ENCODE data around the gene WFDC13. TPM values are rescaled to one million over a fixed set of nuclear protein-coding genes. Genes with fewer than 3 reads are reported as not detected.

Gene WFDC13
- polyA plus RNA-seq, 1 donor from 2014 or later: not detected

GRCh38 chr20:45672765-45673164 lies 29.1 kb upstream of the WFDC13 start:
- H3K27me3 ChIP-seq (ENCODE audit: insufficient read depth, low read depth, low read length): no peaks in the 10 kb centered on the region
- no peaks in the 10 kb centered on the region for H3K9me2 ChIP-seq (ENCODE audit: insufficient read depth, low read length)
- no peak overlapping the region for H3K9ac ChIP-seq (ENCODE audit: low read length)
- H3K9me3 ChIP-seq (ENCODE audit: low read length): no peaks in the 10 kb centered on the region
- no peak overlapping the region for H3K4me3 ChIP-seq (ENCODE audit: low read length)
- no peaks in the 10 kb centered on the region for H4K20me1 ChIP-seq (ENCODE audit: insufficient read depth)
- H3K27ac ChIP-seq (ENCODE audit: low read length): no peak overlapping the region
- H2AFZ ChIP-seq (ENCODE audit: low read depth, low read length): no peak overlapping the region
- H3K79me2 ChIP-seq (replicated peaks; ENCODE audit: insufficient read depth, low read length): no peaks in the 10 kb centered on the region
- H3F3A ChIP-seq (ENCODE audit: insufficient read depth, low read length, poor library complexity, severe bottlenecking): no peaks in the 10 kb centered on the region
- TF ChIP-seq TAF1 (IDR thresholded peaks at IDR 0.05; ENCODE audit: low read depth): no peak
- no peak for TF ChIP-seq SMC3 (conservative IDR thresholded peaks at IDR 0.05; ENCODE audit: poor library complexity)
- TF ChIP-seq EZH2 (IDR thresholded peaks at IDR 0.05; ENCODE audit: borderline replicate concordance, insufficient read depth, low read length, poor library complexity, severe bottlenecking): no peak
- no peaks in the 10 kb centered on the region for H3K36me3 ChIP-seq (ENCODE audit: insufficient read depth, low read length)
- no peak overlapping the region for H3K4me2 ChIP-seq (ENCODE audit: low read length)

- H3K79me2 ChIP-seq (replicated peaks; ENCODE audit: insufficient read depth, low read length): no peaks in the 10 kb centered on the region
Observed at GRCh38 chr20:45679650-45680049, 22.2 kb upstream of the WFDC13 start.

More at GRCh38 chr20:45679650-45680049, 22.2 kb upstream of the WFDC13 start:
- H4K20me1 ChIP-seq (ENCODE audit: insufficient read depth): no peaks in the 10 kb centered on the region
- no peaks in the 10 kb centered on the region for H3F3A ChIP-seq (ENCODE audit: insufficient read depth, low read length, poor library complexity, severe bottlenecking)
- TF ChIP-seq REST (IDR thresholded peaks at IDR 0.05; ENCODE audit: borderline replicate concordance): no peak
- TF ChIP-seq MXI1 (conservative IDR thresholded peaks at IDR 0.05; ENCODE audit: poor library complexity, severe bottlenecking): no peak
- TF ChIP-seq EP300 (conservative IDR thresholded peaks at IDR 0.05; ENCODE audit: poor library complexity, severe bottlenecking): no peak
- no peak for TF ChIP-seq CTCF (IDR thresholded peaks at IDR 0.05; ENCODE audit: poor library complexity, severe bottlenecking)
- TF ChIP-seq TAF1 (IDR thresholded peaks at IDR 0.05; ENCODE audit: low read depth): no peak
- TF ChIP-seq EZH2 (IDR thresholded peaks at IDR 0.05; ENCODE audit: borderline replicate concordance, insufficient read depth, low read length, poor library complexity, severe bottlenecking): no peak
- TF ChIP-seq RAD21 (conservative IDR thresholded peaks at IDR 0.05): no peak
- TF ChIP-seq SMC3 (conservative IDR thresholded peaks at IDR 0.05; ENCODE audit: poor library complexity): no peak
- TF ChIP-seq POLR2AphosphoS5 (IDR thresholded peaks at IDR 0.05): no peak
- H3K4me3 ChIP-seq (ENCODE audit: low read length): no peak overlapping the region
- H2AFZ ChIP-seq (ENCODE audit: low read depth, low read length): no peak overlapping the region
- no peaks in the 10 kb centered on the region for H3K36me3 ChIP-seq (ENCODE audit: insufficient read depth, low read length)
- H3K27ac ChIP-seq (ENCODE audit: low read length): no peak overlapping the region
- H3K9ac ChIP-seq (ENCODE audit: low read length): no peak overlapping the region
- no peaks in the 10 kb centered on the region for H3K27me3 ChIP-seq (ENCODE audit: insufficient read depth, low read depth, low read length)
- no peaks in the 10 kb centered on the region for H3K9me3 ChIP-seq (ENCODE audit: low read length)
- no peaks in the 10 kb centered on the region for H3K9me2 ChIP-seq (ENCODE audit: insufficient read depth, low read length)
- H3K4me2 ChIP-seq (ENCODE audit: low read length): no peak overlapping the region

Measured in neural cell (in vitro differentiated cells).